GM23248 (cell line): ENCODE measurements around the gene NAGPA. TPM values are rescaled to one million over a fixed set of nuclear protein-coding genes. Genes with fewer than 3 reads are reported as not detected.
A peak's percentile ranks its signal among the peaks of the same experiment; 100 is the strongest.
"Not testable (repeated sequence)": the region's sequence is repeated elsewhere in the genome, so short reads cannot be mapped to it uniquely, and the experiment has no call there.

Experiments used
- DNase-seq: peaks from one replicate; pipeline ENCODE4 v3.0.0-alpha.2; 2015
- H2AFZ ChIP-seq: fragments of 200-600 bp; sonication (generic); 2 replicates; pipeline ENCODE4 v1.6.1; 2016; ENCODE audit warnings: antibody characterized with exemption
- H3F3A ChIP-seq: fragments of 200-600 bp; sonication (generic); 2 replicates; pipeline ENCODE4 v1.6.1; 2016; ENCODE audit warnings: mild to moderate bottlenecking, antibody characterized with exemption, mixed run types; ENCODE audit not compliant: insufficient read depth
- H3K27ac ChIP-seq: fragments of 200-600 bp; sonication (generic); 2 replicates; pipeline ENCODE4 v1.5.1; 2016; ENCODE audit warnings: mild to moderate bottlenecking
- H3K27me3 ChIP-seq: fragments of 200-600 bp; sonication (generic); replicated peaks from 2 replicates; pipeline ENCODE4 v1.6.1; 2016; ENCODE audit warnings: mild to moderate bottlenecking; ENCODE audit not compliant: insufficient read depth
- H3K36me3 ChIP-seq: fragments of 200-600 bp; sonication (generic); 2 replicates; pipeline ENCODE4 v1.6.1; 2016; ENCODE audit warnings: low read depth, mild to moderate bottlenecking
- H3K4me1 ChIP-seq: fragments of 200-600 bp; sonication (generic); 2 replicates; pipeline ENCODE4 v1.6.1; 2016; ENCODE audit warnings: mild to moderate bottlenecking; ENCODE audit not compliant: insufficient read depth
- H3K4me2 ChIP-seq: fragments of 200-600 bp; sonication (generic); one replicate; pipeline ENCODE4 v1.6.1; 2016; ENCODE audit warnings: mild to moderate bottlenecking; ENCODE audit not compliant: unreplicated experiment
- H3K4me3 ChIP-seq: fragments of 200-600 bp; sonication (generic); 2 replicates; pipeline ENCODE4 v1.5.1; 2016; ENCODE audit warnings: mild to moderate bottlenecking
- H3K79me2 ChIP-seq: fragments of 200-600 bp; sonication (generic); 2 replicates; pipeline ENCODE4 v1.6.1; 2016; ENCODE audit warnings: mild to moderate bottlenecking; ENCODE audit not compliant: insufficient read depth
- H3K9ac ChIP-seq: fragments of 200-600 bp; sonication (generic); 2 replicates; pipeline ENCODE4 v1.6.1; 2016; ENCODE audit warnings: mild to moderate bottlenecking
- H3K9me2 ChIP-seq: fragments of 200-600 bp; sonication (generic); 2 replicates; pipeline ENCODE4 v1.6.1; 2016; ENCODE audit warnings: mixed run types, mild to moderate bottlenecking, moderate library complexity; ENCODE audit not compliant: insufficient read depth
- H3K9me3 ChIP-seq: fragments of 200-600 bp; sonication (generic); one replicate; pipeline ENCODE4 v1.6.1; 2017; ENCODE audit warnings: low read depth
- H4K20me1 ChIP-seq: fragments of 200-600 bp; sonication (generic); 2 replicates; pipeline ENCODE4 v1.6.0; 2016; ENCODE audit not compliant: insufficient read depth
- EZH2 ChIP-seq: fragments of 200-600 bp; sonication (generic); IDR thresholded peaks from 2 replicates; pipeline ENCODE4 v1.6.1; 2018; ENCODE audit warnings: antibody characterized with exemption, mild to moderate bottlenecking; ENCODE audit not compliant: insufficient read depth, poor library complexity, severe bottlenecking
- EZH2phosphoT487 ChIP-seq: fragments of 200-600 bp; sonication (generic); IDR thresholded peaks from 2 replicates; pipeline ENCODE4 v1.6.1; 2018; ENCODE audit warnings: antibody characterized with exemption, moderate library complexity, mild to moderate bottlenecking, low read depth; ENCODE audit not compliant: insufficient read depth
- WGBS, 2 experiments: methylation state at CpG; one replicate each; pipeline ENCODE4 v1.1.6; 2015 to 2017; ENCODE audit warnings: low lambda C conversion rate in 2 of 2, low coverage in 1 of 2; ENCODE audit errors: missing lambda C conversion rate in 2 of 2; 5-methylcytosine and 5-hydroxymethylcytosine counted together
- in situ Hi-C: fragments of 300-500 bp; cut with MboI; formaldehyde crosslinking; loops from 2 replicates; pipeline ENCODE4 v1.15.0; 2020
- polyA plus RNA-seq: library from polyadenylated mRNA; unstranded; fragments of >200 nt; fragmentation: Nextera tagmentation; extraction: Ambion mirVana; gene quantifications from 2 replicates; pipeline ENCODE4 v1.2.1, GENCODE V29; 2016
- total RNA-seq: library from RNA; depleted of rRNA; stranded (reverse); fragments of >200 nt; shearing (Covaris generic); gene quantifications from 2 replicates; pipeline ENCODE4 v1.2.3, GENCODE V29; 2014

The NAGPA gene
- total and polyA plus RNA-seq, 2 experiments from 2014 or later, result 16.3 to 61.0 TPM

- H3K27me3 ChIP-seq, result no peaks in the 10 kb centered on the region
- H3K9me2 ChIP-seq, result no peaks in the 10 kb centered on the region
- H3K79me2 ChIP-seq, result peaks cover 30% of the 10 kb centered on the region
- 94 to 95% methylated on average over 13 of the region's 13 CpGs for WGBS, 2 experiments
- H3K4me3 ChIP-seq, result no peak overlapping the region
- H3K4me2 ChIP-seq, result no peak overlapping the region
- H3K9me3 ChIP-seq, result no peaks in the 10 kb centered on the region
- H4K20me1 ChIP-seq, result no peaks in the 10 kb centered on the region
- no peak for TF ChIP-seq EZH2
- no peak for TF ChIP-seq EZH2phosphoT487
- in situ Hi-C loops, result no loop called here
- peaks cover 7% of the 10 kb centered on the region for H3F3A ChIP-seq
- no peak overlapping the region for H3K27ac ChIP-seq
- H3K36me3 ChIP-seq, result no peaks in the 10 kb centered on the region
- peaks cover 14% of the 10 kb centered on the region for H3K4me1 ChIP-seq
- H3K9ac ChIP-seq, result no peak overlapping the region
- no peak overlapping the region for H2AFZ ChIP-seq
- DNase-seq, result no peak
Measured at GRCh38 chr16:5077304-5077703, 43.6 kb upstream of the NAGPA start.

- H3K9me2 ChIP-seq, result no peaks in the 10 kb centered on the region
- no peak for DNase-seq
- H3K27me3 ChIP-seq, result no peaks in the 10 kb centered on the region
- peaks cover 18% of the 10 kb centered on the region for H3F3A ChIP-seq
- H3K4me1 ChIP-seq, result peaks cover 19% of the 10 kb centered on the region
- H3K9me3 ChIP-seq, result no peaks in the 10 kb centered on the region
- no peaks in the 10 kb centered on the region for H3K36me3 ChIP-seq
- TF ChIP-seq EZH2 (no peak), EZH2phosphoT487 (no peak)
- no peak overlapping the region for H3K27ac ChIP-seq
- H2AFZ ChIP-seq, result no peak overlapping the region
- no peak overlapping the region for H3K4me2 ChIP-seq
- 63 to 70% methylated on average over 5 of the region's 5 CpGs for WGBS, 2 experiments
- no peak overlapping the region for H3K4me3 ChIP-seq
- in situ Hi-C loops, result no loop called here
- peaks cover 33% of the 10 kb centered on the region for H3K79me2 ChIP-seq
- no peak overlapping the region for H3K9ac ChIP-seq
- no peaks in the 10 kb centered on the region for H4K20me1 ChIP-seq
Measured at GRCh38 chr16:5075637-5076036, 41.9 kb upstream of the NAGPA start.

- H4K20me1 ChIP-seq, H3K9me2 ChIP-seq, H3K9ac ChIP-seq, H3K36me3 ChIP-seq, H3K27me3 ChIP-seq, H3K4me3 ChIP-seq, DNase-seq, H3K27ac ChIP-seq, H2AFZ ChIP-seq, H3K9me3 ChIP-seq, in situ Hi-C loops: not testable (repeated sequence)
- H3F3A ChIP-seq, result peaks cover 18% of the 10 kb centered on the region
- peaks cover 19% of the 10 kb centered on the region for H3K4me1 ChIP-seq
- WGBS, 2 experiments, result 92 to 93% methylated on average over 15 of the region's 15 CpGs
- peak overlapping the region; percentile 96 for H3K4me2 ChIP-seq
- peaks cover 33% of the 10 kb centered on the region for H3K79me2 ChIP-seq
Measured at GRCh38 chr16:5073771-5074170, 40.0 kb upstream of the NAGPA start.

- Histone ChIP-seq H3K27ac (peak overlapping the region; percentile 88; the same call in 1 of the 2 replicates), H3K4me3 (peak overlapping the region; percentile 86), H3K36me3 (no peaks in the 10 kb centered on the region), H3K79me2 (peaks cover 33% of the 10 kb centered on the region), H3K4me2 (peak overlapping the region; percentile 96), H3K4me1 (peaks cover 19% of the 10 kb centered on the region), H3K9me3 (no peaks in the 10 kb centered on the region), H2AFZ (no peak overlapping the region), H3K27me3 (no peaks in the 10 kb centered on the region), H3F3A (peaks cover 18% of the 10 kb centered on the region), H3K9ac (peak overlapping the region; percentile 92), H3K9me2 (no peaks in the 10 kb centered on the region), H4K20me1 (no peaks in the 10 kb centered on the region)
- WGBS, 2 experiments, result 59 to 68% methylated on average over 2 of the region's 2 CpGs
- peak; percentile 76 for DNase-seq
- in situ Hi-C loops, result no loop called here
- TF ChIP-seq EZH2phosphoT487 (no peak), EZH2 (no peak)
Measured at GRCh38 chr16:5073279-5073629, 39.5 kb upstream of the NAGPA start.
